GM21528 (cell line): ENCODE results near the gene ARL10.

ENCODE experiments used
- ATAC-seq: cut with Tn5 transposase; IDR thresholded peaks from one replicate; pipeline ENCODE4 v1.9.1; 2021; ENCODE audit warnings: mild to moderate bottlenecking, moderate library complexity; ENCODE audit not compliant: unreplicated experiment, low FRiP score

The ARL10 gene

GRCh38 chr5:176408590-176408989 lies 43.3 kb downstream of the ARL10 start:
- ATAC-seq: no peak

DNA sequence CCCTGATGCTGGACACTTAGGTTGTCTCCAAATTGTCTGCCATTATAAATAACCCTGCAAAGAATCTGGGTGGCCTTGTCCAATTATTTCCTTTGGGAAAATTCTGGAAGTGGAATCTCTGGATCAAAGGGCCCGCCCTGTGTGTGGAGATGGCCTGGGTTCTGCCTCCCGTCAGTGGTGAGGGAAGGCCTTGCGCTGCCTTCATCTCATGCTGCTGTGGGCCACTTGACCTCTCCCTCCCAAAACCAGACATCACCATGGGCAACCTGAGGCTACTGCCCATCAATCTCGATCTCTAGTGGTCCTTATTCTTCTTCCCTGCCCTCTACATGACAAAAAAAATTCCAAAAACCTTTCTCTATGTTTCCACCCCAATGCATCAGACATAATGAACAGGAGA lies 44.5 kb downstream of the ARL10 start:
- no peak for ATAC-seq

DNA sequence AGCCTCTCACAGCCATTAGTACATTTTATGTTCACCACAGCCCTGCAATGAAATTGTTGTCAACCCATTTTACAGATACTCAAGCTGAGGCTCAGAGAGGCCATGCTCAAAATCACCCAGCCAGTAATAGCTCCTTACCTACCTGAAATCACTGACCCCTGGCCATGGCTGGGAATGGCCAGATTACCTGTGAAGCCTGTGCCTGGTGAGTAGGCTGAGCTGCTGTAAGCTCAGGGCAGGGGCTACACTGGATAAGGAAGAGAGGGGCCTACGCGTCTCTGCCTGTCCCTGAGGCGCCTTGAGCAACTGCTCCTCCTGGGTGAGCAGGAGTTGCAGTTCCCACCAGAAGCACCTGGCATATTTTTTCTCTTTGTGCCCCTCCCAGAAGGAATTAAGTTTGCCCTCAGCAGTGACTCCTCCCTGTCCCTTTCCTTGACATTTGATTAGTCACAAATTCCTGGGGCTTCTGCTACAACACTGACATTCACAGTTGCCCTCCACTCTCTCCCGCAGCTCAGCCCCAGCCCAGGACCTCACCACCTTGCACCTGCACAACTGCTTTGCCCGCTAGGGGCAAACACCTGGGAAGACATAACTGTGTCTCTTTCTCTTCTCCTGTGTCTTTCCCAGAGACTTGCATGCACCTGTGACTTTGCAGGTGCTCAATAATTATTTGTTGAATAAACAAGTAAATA lies 45.3 kb downstream of the ARL10 start:
- ATAC-seq: no peak

DNA sequence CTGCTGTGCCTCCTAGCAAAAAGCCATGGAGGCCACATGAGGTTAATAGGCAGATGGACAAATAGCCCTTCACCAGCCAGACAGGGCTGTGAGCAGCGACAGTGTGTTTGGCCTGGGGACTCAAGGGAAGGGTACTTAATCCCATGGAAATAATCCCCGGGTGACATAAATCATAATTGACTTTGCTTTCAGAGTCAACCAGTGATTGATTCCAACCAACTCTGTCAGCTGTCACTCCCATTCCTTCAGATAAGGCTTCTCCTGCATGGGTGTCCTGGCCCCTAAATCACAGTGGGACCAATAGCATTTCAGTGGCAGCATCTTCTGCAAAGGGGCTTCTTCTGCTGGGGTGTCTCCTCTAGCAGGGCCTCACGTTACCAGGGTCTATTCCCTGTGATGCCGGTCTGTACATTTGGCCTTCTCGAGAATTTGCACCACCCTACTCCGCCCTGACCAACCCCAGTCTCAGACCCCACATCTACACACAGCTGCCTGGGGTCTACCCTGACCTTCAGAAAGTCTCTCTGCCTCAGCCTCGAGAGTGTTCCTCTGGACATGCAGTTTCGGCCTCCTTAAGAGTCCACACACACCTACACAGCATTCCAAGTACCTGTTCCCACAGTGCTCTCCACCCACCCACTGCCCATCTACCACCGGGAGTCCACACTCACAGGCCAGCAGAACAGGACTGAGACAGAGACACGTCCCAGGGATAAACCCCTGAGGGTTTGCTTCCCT lies 47.4 kb downstream of the ARL10 start:
- no peak for ATAC-seq

GRCh38 chr5:176413255-176413565 lies 47.9 kb downstream of the ARL10 start:
- no peak for ATAC-seq

GRCh38 chr5:176413709-176414191 lies 48.5 kb downstream of the ARL10 start:
- no peak for ATAC-seq

DNA sequence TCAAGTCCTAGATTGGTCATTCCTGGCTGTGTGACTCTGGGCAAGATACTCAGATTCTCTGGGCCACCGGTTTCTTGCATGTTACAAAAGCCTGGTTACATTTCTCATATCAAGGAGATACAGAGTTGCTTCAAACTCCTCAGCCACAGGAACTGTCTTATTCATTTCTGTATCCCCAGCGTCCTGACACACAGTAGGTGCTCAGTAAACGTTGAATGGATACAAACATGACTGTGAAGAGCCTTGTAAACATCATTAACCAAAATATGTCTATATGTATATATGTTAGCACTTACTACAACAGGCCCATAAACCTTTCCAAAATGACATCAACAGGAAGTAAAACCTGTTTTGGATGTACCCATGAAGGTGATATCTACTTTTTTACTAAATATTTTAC lies 49.4 kb downstream of the ARL10 start:
- ATAC-seq: no peak

GRCh38 chr5:176415240-176415951 lies 50.1 kb downstream of the ARL10 start:
- peak; percentile 3 for ATAC-seq

GRCh38 chr5:176415952-176416924 lies 51.0 kb downstream of the ARL10 start, which contains the start of gene CLTB:
TSS of gene CLTB (minus strand) at chr5:176416539. CDS start at chr5:176416363, 176 bp downstream.
- ATAC-seq: peak; percentile 91

DNA sequence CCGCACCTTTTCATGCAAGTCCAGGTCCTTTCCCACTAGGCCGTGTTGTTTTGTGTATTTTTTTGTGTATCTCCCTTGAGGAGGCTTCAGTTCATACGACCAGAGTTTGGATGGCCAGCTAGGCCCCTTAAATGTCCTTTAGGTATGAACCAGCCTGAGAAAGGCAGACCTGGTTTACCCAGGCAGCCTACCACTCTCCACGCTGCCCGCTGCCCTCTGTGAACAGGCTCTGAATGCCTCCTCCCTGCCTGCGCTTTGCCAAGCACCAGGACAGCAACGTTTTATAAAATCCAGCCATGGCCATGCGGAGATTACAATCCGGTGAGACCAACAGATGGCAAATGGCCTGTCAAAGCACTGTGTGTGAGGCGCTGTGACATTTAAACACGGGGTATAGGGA lies 51.7 kb downstream of the ARL10 start:
- ATAC-seq: no peak

DNA sequence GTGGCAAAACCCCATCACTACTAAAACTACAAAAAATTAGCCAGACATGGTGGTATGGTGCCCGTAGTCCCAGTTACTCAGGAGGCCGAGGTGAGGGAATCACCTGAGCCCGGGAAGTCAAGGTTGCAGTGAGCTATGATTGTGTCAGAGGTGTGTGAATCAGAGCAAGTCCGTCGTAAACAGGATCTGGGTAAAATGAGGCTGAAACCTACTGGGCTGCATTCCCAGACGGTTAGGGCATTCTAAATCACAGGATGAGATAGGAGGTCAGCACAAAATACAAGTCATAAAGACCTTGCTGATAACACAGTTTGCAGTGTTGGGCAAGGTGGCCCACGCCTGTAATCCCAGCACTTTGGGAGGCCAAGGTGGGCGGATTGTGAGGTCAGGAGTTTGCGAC lies 53.0 kb downstream of the ARL10 start:
- no peak for ATAC-seq

DNA sequence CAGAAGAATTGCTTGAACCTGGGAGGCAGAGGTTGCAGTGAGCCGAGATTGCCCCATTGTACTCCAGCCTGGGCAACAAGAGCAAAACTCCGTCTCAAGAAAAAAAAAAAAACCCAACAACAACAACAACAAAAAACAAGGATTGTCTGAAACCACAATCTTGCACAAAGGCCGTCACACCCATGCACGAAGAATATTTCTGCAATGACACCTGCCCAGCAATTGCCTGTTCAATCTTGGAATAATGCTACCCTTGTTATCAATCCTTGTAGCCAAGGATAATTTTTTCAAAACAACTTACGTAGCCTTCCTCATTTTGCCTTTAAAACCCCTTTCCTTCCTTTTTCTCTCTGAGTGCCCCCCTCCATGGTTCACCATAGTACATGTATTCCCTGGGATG lies 54.8 kb downstream of the ARL10 start:
- ATAC-seq: no peak

DNA sequence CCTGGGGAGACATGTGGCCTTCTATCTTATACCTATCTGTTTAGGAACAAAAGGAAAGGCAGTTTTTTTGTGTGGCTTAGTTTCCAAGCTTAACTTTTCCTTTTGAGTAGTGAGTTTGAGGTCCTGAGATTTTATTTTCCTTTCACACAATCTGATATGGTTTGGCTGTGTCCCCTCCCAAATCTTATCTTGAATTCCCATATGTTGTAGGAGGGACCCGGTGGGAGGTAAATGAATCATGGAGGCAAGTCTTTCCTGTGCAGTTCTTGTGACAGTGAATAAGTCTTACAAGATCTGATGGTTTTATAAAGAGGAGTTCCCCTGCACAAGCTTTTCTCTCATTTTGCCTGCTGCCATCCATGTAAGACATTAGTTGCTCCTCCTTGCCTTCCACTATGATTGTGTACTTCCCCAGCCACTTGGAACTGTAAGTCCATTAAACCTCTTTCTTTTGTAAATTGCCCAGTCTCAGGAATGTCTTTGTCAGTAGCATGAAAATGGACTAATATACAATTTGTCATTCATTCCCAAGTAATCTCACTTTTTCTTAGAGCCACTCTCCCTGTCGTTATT lies 55.8 kb downstream of the ARL10 start:
- no peak for ATAC-seq

DNA sequence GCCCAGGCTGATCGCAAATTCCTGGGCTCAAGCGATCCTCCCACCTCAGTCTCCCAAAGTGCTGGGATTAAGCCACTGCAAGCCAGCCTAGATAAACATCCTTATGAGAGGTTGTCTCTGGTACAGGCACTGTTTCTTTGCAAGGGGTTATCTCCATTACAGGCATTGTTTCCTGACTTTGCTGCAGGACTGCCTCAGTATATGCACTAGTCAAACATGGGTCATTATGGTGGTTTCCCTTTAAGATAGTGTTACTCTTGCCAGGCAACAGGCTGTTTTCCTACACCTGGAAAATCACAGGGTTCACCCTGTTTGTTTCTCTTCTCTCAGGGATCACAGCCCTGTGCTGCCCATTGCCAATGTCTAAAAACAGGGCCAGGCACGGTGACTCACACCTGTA lies 58.9 kb downstream of the ARL10 start:
- no peak for ATAC-seq

DNA sequence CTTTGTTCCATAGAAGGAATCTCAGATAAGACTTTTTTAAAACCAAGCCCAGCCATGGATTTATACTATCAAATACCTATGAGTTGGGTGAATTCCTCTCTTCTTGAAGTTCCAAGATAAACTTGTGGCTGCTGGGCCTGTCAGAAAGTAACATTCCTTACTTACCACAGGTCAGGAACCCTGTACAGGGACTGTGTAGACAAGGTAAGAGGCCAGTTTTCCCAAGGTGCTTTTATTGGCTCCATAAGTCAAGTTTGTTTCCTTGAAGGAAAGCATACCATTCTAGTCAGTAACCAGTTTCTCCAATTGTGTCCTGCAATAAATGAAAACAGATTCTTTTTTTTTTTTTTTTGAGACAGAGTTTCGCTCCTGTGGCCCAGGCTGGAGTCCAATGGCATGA lies 59.9 kb downstream of the ARL10 start:
- no peak for ATAC-seq

DNA sequence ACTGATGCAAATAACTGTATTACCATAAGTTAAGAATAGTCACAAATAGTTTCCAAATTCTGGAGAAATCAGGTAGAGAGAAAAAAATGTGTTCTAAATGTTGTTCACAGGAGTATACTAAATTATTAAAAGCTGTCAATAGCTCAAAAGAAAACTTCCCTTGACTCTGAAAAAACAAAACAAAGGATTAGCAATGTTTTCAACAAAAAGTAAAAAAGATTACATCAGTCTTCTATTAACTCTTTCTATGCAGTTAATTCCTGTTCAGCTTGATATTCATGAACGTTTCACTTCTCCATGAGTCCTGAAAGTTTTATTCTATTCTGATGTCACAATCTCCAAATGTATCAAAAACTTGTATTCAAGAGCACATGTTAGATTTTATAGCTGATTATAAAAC lies 60.5 kb downstream of the ARL10 start:
- no peak for ATAC-seq

DNA sequence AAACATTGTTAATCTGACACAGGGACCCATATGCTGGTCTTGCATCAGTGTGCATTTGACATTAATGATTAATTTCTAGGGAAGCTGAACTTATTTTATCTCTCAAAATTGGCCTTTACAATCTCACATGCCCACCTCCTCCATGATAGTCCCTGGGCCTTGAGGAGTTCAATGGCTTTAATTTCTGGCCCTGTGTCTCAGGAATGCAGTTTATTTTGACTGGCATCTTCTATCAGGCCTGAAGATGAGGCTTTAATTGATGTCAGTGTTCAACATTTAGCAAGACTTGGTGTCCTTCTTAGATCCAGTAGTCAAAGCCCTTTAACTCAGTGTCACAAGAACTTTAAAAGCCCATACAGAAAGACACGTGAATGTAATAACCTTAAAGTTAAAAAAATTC lies 61.6 kb downstream of the ARL10 start:
- no peak for ATAC-seq

DNA sequence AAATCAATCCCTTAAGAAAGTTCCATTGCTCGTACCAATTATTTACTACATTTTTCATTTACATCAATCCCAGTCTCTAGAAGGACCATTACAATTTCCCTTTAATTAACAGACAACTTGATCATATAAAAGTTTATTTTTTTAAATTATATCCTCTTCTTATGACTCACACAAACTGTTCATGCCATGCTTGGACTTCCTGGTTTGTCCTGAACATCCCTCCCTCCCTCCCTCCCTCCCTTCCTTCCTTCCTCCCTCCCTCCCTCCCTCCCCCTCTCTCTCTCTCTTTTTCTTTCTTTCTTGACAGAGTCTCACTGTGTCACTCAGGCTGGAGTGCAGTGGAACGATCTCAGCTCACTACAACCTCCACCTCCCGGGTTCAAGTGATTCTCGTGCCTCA lies 62.7 kb downstream of the ARL10 start:
- ATAC-seq: no peak

- ATAC-seq: no peak
These were observed 64.7 kb downstream of the ARL10 start for GRCh38 chr5:176429972-176430371.
